Endometrium (tissue), 2 donors: Measurements from ENCODE around the gene ENTPD7.
"Not testable (repeated sequence)": the region's sequence is repeated elsewhere in the genome, so short reads cannot be mapped to it uniquely, and the experiment has no call there.

Experiments used
- FAIRE-seq: peaks from 2 replicates; lab custom pipeline; 2012; peaks lifted over from hg19 to GRCh38; lab: Jason Lieb, UNC
- donor health status: control.
- donor health status: control.

ENTPD7 gene

GRCh38 chr10:99685597-99685967 lies 26.3 kb downstream of the ENTPD7 start:
- no peak for FAIRE-seq

GRCh38 chr10:99689461-99689860 lies 30.2 kb downstream of the ENTPD7 start:
- FAIRE-seq, result no peak

DNA sequence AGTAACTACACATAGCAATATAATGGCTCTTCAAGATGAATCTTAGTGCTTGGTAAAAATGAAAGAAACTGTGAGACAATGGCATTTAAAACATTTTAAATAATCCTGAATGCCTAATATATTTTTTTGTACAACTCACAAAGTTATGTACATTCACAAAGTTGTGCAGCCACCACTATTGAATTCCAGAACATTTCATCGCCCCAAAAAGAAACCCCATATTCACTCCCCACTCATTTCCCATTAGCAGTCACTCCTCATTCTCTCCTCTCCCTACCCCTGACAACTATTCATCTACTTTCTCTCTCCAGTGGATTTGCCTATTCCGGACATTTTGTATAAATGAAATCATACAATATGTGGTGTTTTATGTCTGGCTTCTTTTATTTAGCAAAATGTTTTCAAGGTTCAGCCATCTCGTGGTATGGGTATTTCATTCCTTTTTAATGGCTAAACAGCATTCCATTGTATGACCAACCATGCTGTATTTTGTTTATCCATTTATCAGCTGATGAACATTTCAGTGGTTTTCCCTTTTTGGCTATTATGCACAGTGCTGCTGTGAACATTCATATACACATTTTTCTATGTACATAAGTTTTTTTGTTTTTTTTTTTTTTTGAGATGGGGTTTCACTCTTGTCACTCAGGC lies 34.7 kb downstream of the ENTPD7 start:
- FAIRE-seq, result no peak

DNA sequence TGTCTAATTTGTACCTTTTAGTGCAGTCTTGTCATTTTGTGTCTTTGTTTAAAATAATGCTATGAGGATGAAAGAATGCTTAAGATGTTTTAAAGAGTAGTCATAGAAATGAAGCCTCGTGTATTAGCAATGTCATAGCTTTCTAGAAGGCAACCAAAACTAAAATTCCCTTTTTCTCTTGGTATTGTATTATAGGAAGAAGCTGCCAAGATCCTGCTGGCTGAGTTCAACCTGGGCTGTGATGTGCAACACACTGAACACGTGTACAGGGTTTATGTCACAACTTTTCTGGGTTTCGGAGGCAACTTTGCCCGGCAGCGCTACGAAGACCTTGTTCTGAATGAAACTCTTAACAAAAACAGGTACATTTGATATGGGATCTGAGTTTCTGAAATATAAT lies 36.5 kb downstream of the ENTPD7 start:
- FAIRE-seq, result no peak

DNA sequence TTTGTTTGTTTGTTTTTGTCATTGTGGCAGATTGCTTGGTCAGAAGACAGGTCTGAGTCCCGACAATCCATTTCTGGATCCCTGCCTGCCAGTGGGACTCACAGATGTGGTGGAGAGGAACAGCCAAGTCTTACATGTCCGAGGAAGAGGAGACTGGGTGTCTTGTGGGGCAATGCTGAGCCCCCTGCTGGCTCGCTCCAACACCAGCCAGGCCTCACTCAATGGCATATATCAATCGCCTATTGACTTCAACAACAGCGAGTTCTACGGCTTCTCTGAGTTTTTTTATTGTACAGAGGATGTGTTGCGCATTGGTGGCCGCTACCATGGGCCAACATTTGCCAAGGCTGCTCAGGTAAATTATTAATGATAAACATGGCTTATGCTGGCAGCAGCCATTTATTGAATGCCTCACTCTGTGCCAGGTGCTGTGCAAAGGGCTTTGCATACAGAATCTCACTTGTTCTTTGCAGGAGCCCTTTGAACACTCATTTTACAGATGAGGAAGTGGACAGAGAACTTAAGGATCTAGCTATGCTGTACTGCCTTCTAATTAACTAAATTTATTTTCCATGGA lies 39.3 kb downstream of the ENTPD7 start:
- FAIRE-seq, result no peak

- no peak for FAIRE-seq
These were observed 41.3 kb downstream of the ENTPD7 start for GRCh38 chr10:99700649-99701048.

DNA sequence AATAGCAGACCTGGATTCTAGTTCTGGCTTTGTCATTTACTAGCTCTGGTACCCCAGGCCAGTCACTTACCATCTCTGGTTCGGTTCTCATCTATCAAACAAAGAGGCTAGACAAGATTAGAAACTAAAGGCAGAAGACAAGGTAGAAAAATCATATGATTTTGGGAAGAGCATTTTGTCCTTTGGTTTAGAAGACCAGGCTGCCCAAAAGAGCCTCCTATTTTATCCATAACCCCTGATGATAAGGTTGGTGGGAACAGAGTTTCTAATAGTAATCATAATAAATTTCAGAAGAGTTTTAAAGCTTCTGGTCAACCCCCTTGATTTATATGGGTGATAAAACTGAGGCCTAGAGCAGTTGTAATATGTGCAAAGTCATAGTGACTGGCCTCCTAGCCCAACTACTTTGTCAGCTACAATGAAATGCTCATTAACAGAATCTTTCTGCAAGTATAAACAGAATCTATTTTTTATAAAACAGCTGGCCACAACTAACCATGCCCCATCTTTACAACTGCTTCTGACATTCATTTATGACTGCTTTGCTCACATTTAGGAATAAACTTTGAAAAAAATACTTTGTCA lies 49.2 kb downstream of the ENTPD7 start:
- peak; percentile 78 for FAIRE-seq

GRCh38 chr10:99709480-99710229 lies 50.3 kb downstream of the ENTPD7 start:
- FAIRE-seq, result no peak

- FAIRE-seq, result no peak
These were observed 51.9 kb downstream of the ENTPD7 start for GRCh38 chr10:99711129-99711719.

DNA sequence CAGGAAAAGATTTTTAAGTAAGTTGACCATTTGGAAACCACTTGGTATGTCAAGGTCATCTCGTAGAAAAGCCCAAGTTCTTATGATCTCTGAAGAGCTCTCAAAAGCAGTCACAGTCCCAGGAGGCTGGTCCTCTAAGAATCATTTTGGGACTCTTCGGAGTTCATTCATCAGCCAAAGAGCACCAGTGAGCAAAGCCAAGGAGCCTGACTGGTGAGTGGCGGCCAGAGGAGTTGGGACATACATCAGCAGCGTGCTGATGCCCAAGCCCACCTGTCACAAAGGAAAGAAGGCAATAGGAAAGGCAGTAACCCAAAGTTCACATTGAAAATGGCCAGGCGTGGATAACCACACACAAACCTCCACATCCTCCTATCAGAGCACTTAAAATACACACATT lies 55.1 kb downstream of the ENTPD7 start:
- FAIRE-seq, result no peak

DNA sequence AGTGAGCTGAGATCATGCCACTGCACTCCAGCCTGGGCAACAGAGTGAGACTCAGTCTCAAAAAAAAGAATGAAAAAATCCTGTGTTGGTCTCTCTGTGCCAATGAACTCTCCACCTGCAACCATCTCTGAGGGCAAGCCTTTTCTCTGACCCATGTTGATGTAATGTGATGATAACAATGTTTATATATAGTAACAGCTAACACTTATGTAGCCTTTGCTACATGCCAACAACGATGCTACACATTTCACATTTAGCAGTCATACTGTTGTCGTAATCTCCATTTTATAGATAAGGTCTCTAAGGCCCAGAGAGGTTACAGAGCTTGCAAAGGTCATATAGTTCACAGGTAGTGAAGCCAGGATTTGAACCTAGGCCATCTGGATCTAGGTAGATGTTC lies 61.1 kb downstream of the ENTPD7 start:
- no peak for FAIRE-seq

- FAIRE-seq, result no peak
These were observed 70.7 kb downstream of the ENTPD7 start for GRCh38 chr10:99730026-99730425.

DNA sequence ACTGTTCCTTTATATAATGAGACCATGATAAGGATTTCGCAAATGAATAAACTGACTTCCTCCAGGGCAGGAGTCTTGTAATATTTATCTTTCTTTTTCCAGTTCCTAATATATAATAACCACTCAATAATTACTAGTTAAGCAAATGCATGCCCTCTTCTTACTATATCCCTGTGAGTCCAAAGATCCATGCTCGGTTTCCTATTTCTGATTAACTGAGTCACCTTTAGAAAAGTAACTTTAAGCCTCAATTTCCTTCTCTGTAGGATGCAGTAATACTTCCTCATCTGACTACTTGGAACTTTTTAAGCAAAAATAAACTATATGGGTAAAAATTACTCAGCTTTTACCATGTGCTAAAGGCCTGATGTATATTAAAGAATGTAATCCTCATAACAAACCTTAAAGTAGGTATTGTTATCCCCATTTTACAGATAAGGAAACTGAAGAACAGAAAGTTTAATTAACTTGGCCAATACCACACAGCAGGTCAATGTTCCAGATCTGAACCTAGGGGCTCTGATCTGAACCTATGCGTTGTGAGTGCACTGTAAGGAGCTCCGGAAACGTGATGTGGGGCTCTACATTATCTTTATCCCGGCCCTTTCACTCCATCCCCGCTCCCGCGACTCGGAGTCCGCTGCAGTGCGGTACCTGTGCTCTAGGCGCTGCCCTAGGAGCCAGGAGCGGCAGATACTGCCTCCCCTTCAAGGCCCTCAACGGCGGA lies 72.2 kb downstream of the ENTPD7 start:
- FAIRE-seq, result no peak

DNA sequence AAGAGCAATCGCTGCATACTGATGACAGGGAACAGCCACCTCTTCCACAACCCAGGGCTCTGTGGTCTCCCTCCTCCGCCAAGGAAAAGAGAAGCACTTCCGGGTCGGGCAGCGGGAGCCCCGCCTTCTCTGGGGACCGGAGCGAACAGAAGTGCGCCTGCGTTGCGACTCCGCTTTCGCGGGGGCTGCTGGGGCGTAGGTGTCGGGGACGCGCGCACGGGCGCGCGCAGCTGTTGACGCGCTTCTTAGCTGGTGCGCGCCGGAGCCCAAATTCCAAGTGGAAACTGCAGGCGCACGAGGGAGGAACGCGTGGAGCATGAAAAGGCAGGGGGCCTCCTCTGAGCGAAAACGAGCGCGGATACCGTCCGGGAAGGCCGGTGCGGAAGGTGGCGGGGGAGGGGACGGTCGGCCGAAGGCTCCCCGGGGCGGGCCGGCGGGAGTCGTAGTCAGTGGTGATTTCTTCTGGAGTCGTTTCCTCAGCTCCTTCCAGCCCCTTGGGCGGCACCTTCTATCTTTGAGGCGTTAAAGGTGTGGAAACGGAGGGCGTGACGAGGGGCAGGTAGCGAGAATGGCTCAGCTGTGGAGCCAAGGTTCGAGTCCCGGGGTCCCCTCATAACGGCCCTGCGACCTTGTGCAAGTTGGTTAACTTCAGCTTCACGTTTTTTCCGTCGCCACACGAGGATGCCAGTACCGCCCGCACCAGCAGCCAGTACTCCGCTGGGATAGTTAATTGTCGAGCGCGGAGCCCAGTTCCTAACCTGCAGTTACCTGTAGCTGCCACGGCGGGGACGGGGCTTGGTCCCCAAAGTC lies 72.9 kb downstream of the ENTPD7 start, which contains the start of the genes COX15 and CUTC:
COX15 (minus strand) TSS at position 95 of the 810 bp plus-strand sequence; CDS start at position 17, 78 bp downstream.
CUTC (plus strand) TSS at position 202 of the 810 bp plus-strand sequence; CDS start at position 317, 115 bp downstream.
- FAIRE-seq, result peak; percentile 90

DNA sequence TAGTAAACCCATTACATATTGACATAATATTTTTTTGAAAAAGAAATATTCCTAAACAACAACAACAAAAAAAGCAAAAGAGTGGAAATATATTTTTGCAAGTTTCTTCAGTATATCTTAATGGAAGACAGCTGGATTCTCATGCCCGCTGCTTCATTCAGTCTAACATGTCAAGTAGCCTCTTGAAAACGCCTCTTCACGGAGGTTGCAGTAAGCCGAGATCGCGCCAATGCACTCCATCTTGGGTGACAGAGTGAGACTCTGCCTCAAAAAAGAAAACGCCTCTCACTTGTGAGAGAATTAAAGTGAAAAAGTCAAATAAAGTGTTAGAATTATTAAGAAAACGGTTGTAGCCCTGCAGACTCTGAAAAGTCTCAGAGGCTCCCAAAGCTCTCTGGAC lies 74.1 kb downstream of the ENTPD7 start:
- FAIRE-seq, result no peak

DNA sequence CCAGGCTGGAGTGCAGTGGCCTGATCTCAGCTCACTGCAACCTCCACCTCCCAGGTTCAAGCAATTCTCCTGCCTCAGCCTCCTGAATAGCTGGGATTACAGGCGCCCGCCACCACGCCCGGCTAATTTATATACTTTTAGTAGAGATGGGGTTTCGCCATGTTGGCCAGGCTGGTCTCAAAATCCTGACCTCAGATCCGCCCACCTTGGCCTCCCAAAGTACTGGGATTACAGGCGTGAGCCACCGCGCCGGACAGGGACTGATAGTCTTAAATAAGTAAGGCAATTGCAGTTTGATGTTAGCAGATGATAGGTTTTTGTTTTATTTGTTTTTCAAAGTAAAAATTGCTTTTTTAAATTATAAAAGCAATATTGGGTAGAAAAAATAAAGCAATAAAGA lies 74.8 kb downstream of the ENTPD7 start:
- not testable (repeated sequence) for FAIRE-seq

DNA sequence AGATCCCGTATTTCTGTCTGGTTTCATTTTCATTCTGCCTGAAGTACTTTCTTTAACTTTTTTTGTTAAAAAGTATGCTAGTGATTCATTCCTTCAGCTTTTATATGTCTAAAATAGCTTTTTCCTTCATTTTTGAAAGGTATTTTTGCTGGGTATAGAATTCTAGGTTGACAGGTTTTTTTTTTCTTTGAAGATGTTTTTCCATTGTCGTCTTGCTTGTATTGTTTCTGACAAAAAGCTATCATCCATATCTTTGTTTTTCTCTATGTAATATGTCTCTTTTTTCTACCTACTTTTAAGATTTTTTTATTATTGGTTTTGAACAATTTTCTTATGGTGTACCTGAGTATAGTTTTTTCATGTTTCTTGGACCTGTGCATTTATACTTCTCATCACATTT lies 81.0 kb downstream of the ENTPD7 start:
- no peak for FAIRE-seq

DNA sequence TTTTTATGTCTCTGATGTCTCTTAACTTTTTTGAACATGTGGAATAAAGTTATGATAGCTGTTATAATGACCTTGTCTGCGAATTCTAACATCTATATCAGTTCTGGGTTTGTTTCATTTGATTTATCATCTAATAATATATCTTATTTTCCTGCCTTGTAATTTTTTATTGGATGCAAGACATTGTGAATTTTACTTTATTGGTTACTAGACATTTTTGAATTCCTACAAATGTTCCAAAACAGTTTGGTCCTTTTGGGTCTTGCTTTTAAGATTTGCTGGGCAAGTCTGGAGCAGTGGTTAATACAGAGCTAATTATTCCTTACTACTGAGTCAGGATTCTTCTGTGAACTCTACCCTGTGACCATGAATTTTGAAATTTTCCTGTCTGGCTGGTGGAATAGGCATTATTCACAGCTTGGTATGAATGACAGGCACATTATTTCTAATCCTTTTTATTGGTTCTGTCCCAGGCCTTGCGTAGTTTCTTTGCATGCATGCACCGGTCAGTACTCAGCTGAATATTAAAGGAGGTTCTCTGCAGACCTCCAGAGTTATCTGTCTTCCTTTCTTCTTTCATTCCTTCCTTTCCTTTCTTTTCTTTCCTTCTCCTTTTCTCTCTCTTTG lies 81.7 kb downstream of the ENTPD7 start:
- FAIRE-seq, result no peak

GRCh38 chr10:99742254-99742653 lies 82.9 kb downstream of the ENTPD7 start:
- FAIRE-seq, result no peak

DNA sequence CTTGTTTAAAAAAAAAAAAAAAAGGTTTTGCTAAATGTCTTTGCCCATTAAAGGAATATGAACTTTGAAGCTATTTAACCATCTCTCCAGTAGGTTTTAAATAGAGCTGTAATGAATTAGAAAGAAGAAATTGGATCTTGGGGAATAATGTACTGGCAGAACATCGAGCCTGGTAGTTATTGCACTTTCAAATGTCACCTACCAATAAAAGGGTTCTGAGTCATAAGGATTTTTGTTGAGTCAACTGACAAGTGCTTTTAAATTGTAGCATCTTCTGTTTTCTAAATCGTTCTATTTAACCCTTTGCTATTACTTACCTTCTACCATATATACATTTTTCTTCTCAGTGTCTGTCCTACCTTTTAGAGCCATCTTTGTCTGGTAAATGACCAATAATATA lies 83.4 kb downstream of the ENTPD7 start:
- no peak for FAIRE-seq

DNA sequence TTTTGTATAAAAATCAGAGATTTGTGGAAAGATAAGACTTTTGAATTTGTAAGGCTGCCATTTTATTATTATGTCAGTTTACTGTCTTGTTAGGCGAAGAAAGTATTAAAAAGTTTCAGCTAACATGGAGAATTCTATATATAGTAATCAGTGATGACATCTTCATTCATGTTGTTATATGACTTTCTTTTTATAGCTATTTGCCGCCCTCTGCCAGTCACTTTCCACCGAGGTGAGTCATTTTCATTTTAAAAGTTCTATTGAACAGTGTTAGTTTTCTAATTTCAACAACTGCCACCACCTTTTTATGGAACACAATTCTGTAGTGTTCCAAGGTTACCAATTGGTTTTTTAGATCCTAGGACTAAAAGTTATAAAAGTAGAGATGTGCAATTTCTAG lies 84.5 kb downstream of the ENTPD7 start:
- no peak for FAIRE-seq
